Retinal pigment epithelial cell (primary cell): ENCODE measurements around the gene SCAMP4.
A peak's percentile ranks its signal among the peaks of the same experiment; 100 is the strongest.

Experiments
- DNase-seq: peaks from one replicate; pipeline ENCODE4 v3.0.0-alpha.2; 2010; ENCODE audit warnings: low read depth
- H3K4me3 ChIP-seq: 2 replicates; pipeline ENCODE4 v1.5.1; 2011; ENCODE audit warnings: mild to moderate bottlenecking, low read length, control low read depth, moderate library complexity
- CTCF ChIP-seq: conservative IDR thresholded peaks from 2 replicates; pipeline ENCODE4 v1.5.1; 2011; ENCODE audit warnings: low read depth, low read length, control low read depth, inconsistent platforms

The SCAMP4 gene

GRCh38 chr19:1859331-1859781 is 45.8 kb upstream of the SCAMP4 start:
- peak; percentile 19 for TF ChIP-seq CTCF
- no peak for DNase-seq
- no peak overlapping the region for H3K4me3 ChIP-seq

- no peak for DNase-seq
- no peak for TF ChIP-seq CTCF
- H3K4me3 ChIP-seq = peak overlapping the region; percentile 14
These were observed 45.0 kb upstream of the SCAMP4 start for GRCh38 chr19:1860042-1860775.

GRCh38 chr19:1860821-1861598 is 44.2 kb upstream of the SCAMP4 start:
- no peak for TF ChIP-seq CTCF
- no peak for DNase-seq
- peak overlapping the region; percentile 76 for H3K4me3 ChIP-seq

GRCh38 chr19:1861599-1862031 is 43.6 kb upstream of the SCAMP4 start:
- no peak for DNase-seq
- TF ChIP-seq CTCF = no peak
- H3K4me3 ChIP-seq = peak overlapping the region; percentile 76

- TF ChIP-seq CTCF = no peak
- H3K4me3 ChIP-seq = peak overlapping the region; percentile 76
- DNase-seq = no peak
These were observed 43.2 kb upstream of the SCAMP4 start for GRCh38 chr19:1862068-1862423.

GRCh38 chr19:1862424-1863327 is 42.5 kb upstream of the SCAMP4 start:
- no peak for TF ChIP-seq CTCF
- no peak for DNase-seq
- peak overlapping the region; percentile 76 for H3K4me3 ChIP-seq
